ENCODE data around the gene KRTAP17-1. TPM values are rescaled to one million over a fixed set of nuclear protein-coding genes. Genes with fewer than 3 reads are reported as not detected.

The KRTAP17-1 gene
- total RNA-seq, 4 donors from 2014 or later, result not detected

GRCh38 chr17:41333098-41333497 is 17.6 kb upstream of the KRTAP17-1 start:
- Histone ChIP-seq H3K27me3 (no peaks in the 10 kb centered on the region), H3K9me3 (no peaks in the 10 kb centered on the region), H3K27ac (replicated peaks in 1 of 4) (no peak overlapping the region), H3K36me3 (no peaks in the 10 kb centered on the region), H3K4me1 (no peaks in the 10 kb centered on the region), H3K4me3 (no peak overlapping the region)
- intact Hi-C loops (cut with DNase I), result no loop called here
- no peak for TF ChIP-seq POLR2A (IDR thresholded peaks at IDR 0.05; ENCODE audit: low read depth)
- TF ChIP-seq EP300 (IDR thresholded peaks at IDR 0.05), result no peak
- no peak for TF ChIP-seq CTCF (IDR thresholded peaks at IDR 0.05)
- no peak for TF ChIP-seq POLR2AphosphoS5 (IDR thresholded peaks at IDR 0.05)
- 97% methylated on average over 4 of the region's 5 CpGs for WGBS
- no peak for DNase-seq (ENCODE audit: extremely low spot score)

- Histone ChIP-seq H3K4me3 (no peak overlapping the region), H3K27me3 (no peaks in the 10 kb centered on the region), H3K27ac (replicated peaks in 1 of 4) (no peak overlapping the region), H3K9me3 (no peaks in the 10 kb centered on the region), H3K36me3 (no peaks in the 10 kb centered on the region), H3K4me1 (no peaks in the 10 kb centered on the region)
- intact Hi-C loops (cut with DNase I), result no loop called here
- WGBS, result 92% methylated on average over 2 of the region's 2 CpGs
- TF ChIP-seq EP300 (IDR thresholded peaks at IDR 0.05), result no peak
- TF ChIP-seq POLR2AphosphoS5 (IDR thresholded peaks at IDR 0.05), result no peak
- no peak for TF ChIP-seq CTCF (IDR thresholded peaks at IDR 0.05)
- TF ChIP-seq POLR2A (IDR thresholded peaks at IDR 0.05; ENCODE audit: low read depth), result no peak
- DNase-seq (ENCODE audit: extremely low spot score), result peak; percentile 90
Observed at GRCh38 chr17:41332239-41332638, 16.7 kb upstream of the KRTAP17-1 start.

GRCh38 chr17:41331606-41332005 is 16.1 kb upstream of the KRTAP17-1 start:
- Histone ChIP-seq H3K9me3 (no peaks in the 10 kb centered on the region), H3K36me3 (no peaks in the 10 kb centered on the region), H3K4me3 (no peak overlapping the region), H3K27me3 (no peaks in the 10 kb centered on the region), H3K27ac (replicated peaks in 1 of 4) (no peak overlapping the region), H3K4me1 (no peaks in the 10 kb centered on the region)
- DNase-seq (ENCODE audit: extremely low spot score), result no peak
- TF ChIP-seq EP300 (IDR thresholded peaks at IDR 0.05), result no peak
- intact Hi-C loops (cut with DNase I), result no loop called here
- WGBS, result 86% methylated on average over 6 of the region's 7 CpGs

GRCh38 chr17:41329279-41329948 is 13.9 kb upstream of the KRTAP17-1 start:
- 48% methylated on average over 11 of the region's 13 CpGs for WGBS

GRCh38 chr17:41328207-41328606 is 12.7 kb upstream of the KRTAP17-1 start:
- no peaks in the 10 kb centered on the region for H3K9me3 ChIP-seq
- no peak for TF ChIP-seq POLR2A (IDR thresholded peaks at IDR 0.05; ENCODE audit: low read depth)
- no peak for TF ChIP-seq EP300 (IDR thresholded peaks at IDR 0.05)
- TF ChIP-seq POLR2AphosphoS5 (IDR thresholded peaks at IDR 0.05), result no peak
- TF ChIP-seq CTCF (IDR thresholded peaks at IDR 0.05), result no peak
- no peaks in the 10 kb centered on the region for H3K36me3 ChIP-seq
- no peak overlapping the region for H3K27ac ChIP-seq (replicated peaks in 1 of 4)
- H3K4me1 ChIP-seq, result no peaks in the 10 kb centered on the region
- WGBS, result 93% methylated on average over 6 of the region's 7 CpGs
- H3K27me3 ChIP-seq, result no peaks in the 10 kb centered on the region
- intact Hi-C loops (cut with DNase I), result no loop called here
- no peak overlapping the region for H3K4me3 ChIP-seq
- DNase-seq (ENCODE audit: extremely low spot score), result no peak

More at GRCh38 chr17:41329279-41329948, 13.9 kb upstream of the KRTAP17-1 start:
- Histone ChIP-seq H3K4me3 (no peak overlapping the region), H3K4me1 (no peaks in the 10 kb centered on the region), H3K27ac (replicated peaks in 1 of 4) (no peak overlapping the region), H3K9me3 (no peaks in the 10 kb centered on the region), H3K36me3 (no peaks in the 10 kb centered on the region), H3K27me3 (no peaks in the 10 kb centered on the region)
- no peak for DNase-seq (ENCODE audit: extremely low spot score)
- TF ChIP-seq CTCF (IDR thresholded peaks at IDR 0.05) (peak; percentile 31 to 58 (median 46)), POLR2AphosphoS5 (IDR thresholded peaks at IDR 0.05) (no peak), EP300 (IDR thresholded peaks at IDR 0.05) (no peak)
- intact Hi-C loops (cut with DNase I), result no loop called here
